HEK293 (cell line): ENCODE data around the gene TPD52L2.

ENCODE experiments used
- CTCF ChIA-PET: fragments of 350-600 bp; formaldehyde crosslinking; extraction: SDS; loops from one replicate; lab custom pipeline; 2021; ENCODE audit warnings: antibody characterized with exemption; lab: Yijun Ruan, JAX
- POLR2A ChIA-PET: fragments of 300-600 bp; formaldehyde crosslinking; extraction: SDS; loops from one replicate; lab custom pipeline; 2020; ENCODE audit warnings: antibody characterized with exemption, inconsistent platforms; lab: Yijun Ruan, JAX
- H3K27ac ChIP-seq: fragments of 200-500 bp; sonication (Bioruptor generic); 2 replicates; pipeline ENCODE4 v1.5.1; 2014; ENCODE audit warnings: low read depth, low read length, control low read depth, inconsistent platforms; ENCODE audit errors: extremely low read depth
- H3K36me3 ChIP-seq, 2 experiments: fragments of 200-500 bp in 1 of 2; sonication (Bioruptor generic) in 1 of 2; 1 replicate in 1 of 2; 2 replicates in 1 of 2; pipeline ENCODE4 v1.5.1; 2014 to 2017; ENCODE audit warnings: inconsistent platforms in 2 of 2, low read length in 2 of 2; ENCODE audit not compliant: control insufficient read depth in 2 of 2, insufficient read depth in 1 of 2
- H3K4me1 ChIP-seq: fragments of 200-500 bp; sonication (Bioruptor generic); 2 replicates; pipeline ENCODE4 v1.5.1; 2014; ENCODE audit warnings: mild to moderate bottlenecking, low read length, inconsistent platforms; ENCODE audit not compliant: control insufficient read depth, insufficient read depth
- H3K4me3 ChIP-seq: 2 replicates; pipeline ENCODE4 v1.5.1; 2011; ENCODE audit warnings: low read depth, mild to moderate bottlenecking, control low read depth, low read length, moderate library complexity
- H3K9me3 ChIP-seq: fragments of 200-500 bp; sonication (Bioruptor generic); 2 replicates; pipeline ENCODE4 v1.5.1; 2014; ENCODE audit warnings: low read depth, low read length, inconsistent platforms; ENCODE audit not compliant: control insufficient read depth, insufficient read depth
- BCL11A ChIP-seq: fragments of 450-650 bp; formaldehyde crosslinking; IDR thresholded peaks from 2 replicates; pipeline ENCODE4 v1.5.1; 2016; ENCODE audit warnings: low read depth, missing biosample characterization, missing genetic modification characterization
- BCL11B ChIP-seq: fragments of 450-650 bp; formaldehyde crosslinking; IDR thresholded peaks from 2 replicates; pipeline ENCODE4 v1.5.1; 2016; ENCODE audit warnings: low read depth, missing biosample characterization, missing genetic modification characterization
- GFI1B ChIP-seq: fragments of 450-650 bp; formaldehyde crosslinking; IDR thresholded peaks from 2 replicates; pipeline ENCODE4 v1.5.1; 2016; ENCODE audit warnings: missing biosample characterization, missing genetic modification characterization
- KLF9 ChIP-seq: fragments of 450-650 bp; formaldehyde crosslinking; IDR thresholded peaks from 2 replicates; pipeline ENCODE4 v1.5.1; 2016; ENCODE audit warnings: missing biosample characterization, missing genetic modification characterization, low read depth
- SCRT1 ChIP-seq: fragments of 450-650 bp; formaldehyde crosslinking; IDR thresholded peaks from 2 replicates; pipeline ENCODE4 v1.5.1; 2016; ENCODE audit warnings: missing biosample characterization, missing genetic modification characterization, borderline replicate concordance
- SP3 ChIP-seq: fragments of 450-650 bp; formaldehyde crosslinking; IDR thresholded peaks from 2 replicates; pipeline ENCODE4 v1.5.1; 2016; ENCODE audit warnings: missing biosample characterization, missing genetic modification characterization
- TCF7L2 ChIP-seq: IDR thresholded peaks from 2 replicates; pipeline ENCODE4 v1.6.1; 2011; ENCODE audit warnings: low read depth, mild to moderate bottlenecking, inconsistent platforms, low read length, moderate library complexity, borderline replicate concordance
- YY1 ChIP-seq: fragments of 450-650 bp; formaldehyde crosslinking; IDR thresholded peaks from 2 replicates; pipeline ENCODE4 v1.5.1; 2018; ENCODE audit warnings: missing biosample characterization, missing genetic modification characterization
- ZIC2 ChIP-seq: fragments of 450-650 bp; formaldehyde crosslinking; IDR thresholded peaks from 2 replicates; pipeline ENCODE4 v1.5.1; 2016; ENCODE audit warnings: missing biosample characterization, missing genetic modification characterization
- ZNF2 ChIP-seq: fragments of 450-650 bp; formaldehyde crosslinking; IDR thresholded peaks from 2 replicates; pipeline ENCODE4 v1.5.1; 2016; ENCODE audit warnings: missing biosample characterization, missing genetic modification characterization
- ZNF211 ChIP-seq: fragments of 450-650 bp; formaldehyde crosslinking; IDR thresholded peaks from 2 replicates; pipeline ENCODE4 v1.5.1; 2016; ENCODE audit warnings: low read depth, missing biosample characterization, missing genetic modification characterization
- ZNF239 ChIP-seq: fragments of 450-650 bp; formaldehyde crosslinking; IDR thresholded peaks from 2 replicates; pipeline ENCODE4 v1.5.1; 2016; ENCODE audit warnings: missing biosample characterization, missing genetic modification characterization
- ZNF426 ChIP-seq: fragments of 450-650 bp; formaldehyde crosslinking; IDR thresholded peaks from 2 replicates; pipeline ENCODE4 v1.5.1; 2017; ENCODE audit warnings: missing biosample characterization, missing genetic modification characterization, mild to moderate bottlenecking, inconsistent platforms, moderate library complexity
- ZNF600 ChIP-seq: fragments of 450-650 bp; formaldehyde crosslinking; IDR thresholded peaks from 2 replicates; pipeline ENCODE4 v1.5.1; 2016; ENCODE audit warnings: missing biosample characterization, missing genetic modification characterization
- ZNF623 ChIP-seq: fragments of 450-650 bp; formaldehyde crosslinking; IDR thresholded peaks from 2 replicates; pipeline ENCODE4 v1.5.1; 2016; ENCODE audit warnings: missing biosample characterization, missing genetic modification characterization
- ZNF626 ChIP-seq: fragments of 450-650 bp; sonication (Bioruptor Pico); formaldehyde crosslinking; IDR thresholded peaks from 2 replicates; pipeline ENCODE4 v1.5.1; 2018; ENCODE audit warnings: missing biosample characterization, missing genetic modification characterization, inconsistent platforms
- ZNF654 ChIP-seq: fragments of 450-650 bp; formaldehyde crosslinking; IDR thresholded peaks from 2 replicates; pipeline ENCODE4 v1.5.1; 2016; ENCODE audit warnings: low read depth, missing biosample characterization, missing genetic modification characterization
- ZNF707 ChIP-seq: fragments of 450-650 bp; formaldehyde crosslinking; IDR thresholded peaks from 2 replicates; pipeline ENCODE4 v1.5.1; 2016; ENCODE audit warnings: missing biosample characterization, missing genetic modification characterization
- ZNF785 ChIP-seq: fragments of 450-650 bp; formaldehyde crosslinking; IDR thresholded peaks from 2 replicates; pipeline ENCODE4 v1.5.1; 2016; ENCODE audit warnings: missing biosample characterization, missing genetic modification characterization
- ZNF792 ChIP-seq: fragments of 450-650 bp; formaldehyde crosslinking; IDR thresholded peaks from 2 replicates; pipeline ENCODE4 v1.5.1; 2016; ENCODE audit warnings: missing biosample characterization, missing genetic modification characterization
- ZNF837 ChIP-seq: fragments of 450-650 bp; formaldehyde crosslinking; IDR thresholded peaks from 2 replicates; pipeline ENCODE4 v1.5.1; 2016; ENCODE audit warnings: missing biosample characterization, missing genetic modification characterization
- ZXDB ChIP-seq: fragments of 450-650 bp; formaldehyde crosslinking; IDR thresholded peaks from 2 replicates; pipeline ENCODE4 v1.5.1; 2016; ENCODE audit warnings: missing biosample characterization, missing genetic modification characterization
- TF ChIP-seq, protein P1 (sequence below): IDR thresholded peaks from 2 replicates; pipeline ENCODE4 v1.6.1; 2011; ENCODE audit warnings: mild to moderate bottlenecking, low read depth, low read length, borderline replicate concordance
- TF ChIP-seq, protein P2 (sequence below): fragments of 450-650 bp; formaldehyde crosslinking; IDR thresholded peaks from 2 replicates; pipeline ENCODE4 v1.5.1; 2016; ENCODE audit warnings: missing biosample characterization, missing genetic modification characterization, borderline replicate concordance
- TF ChIP-seq, protein P3 (sequence below): fragments of 450-650 bp; formaldehyde crosslinking; IDR thresholded peaks from 2 replicates; pipeline ENCODE4 v1.5.1; 2017; ENCODE audit warnings: missing biosample characterization, missing genetic modification characterization

TPD52L2 gene

DNA sequence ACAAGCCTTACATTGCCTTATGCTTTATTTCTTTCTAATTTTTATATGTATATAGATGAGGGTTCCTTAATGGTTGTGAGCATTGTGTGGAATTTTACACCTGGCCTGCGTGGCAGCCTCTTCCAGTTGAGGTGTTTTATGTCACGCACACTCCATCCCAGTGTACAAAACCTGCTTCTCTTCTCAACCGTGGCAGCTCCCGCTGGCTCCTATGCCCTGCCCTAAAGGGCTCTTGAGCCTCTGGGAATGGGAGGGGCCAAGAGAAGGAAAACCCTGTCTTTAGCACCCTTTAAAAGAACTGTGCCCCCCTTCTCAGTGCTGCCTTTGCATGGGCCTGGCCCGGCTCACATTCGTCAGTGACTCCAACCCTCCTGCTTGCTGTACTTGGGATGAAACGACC is 25.5 kb downstream of the TPD52L2 start:
- no peak overlapping the region for H3K27ac ChIP-seq
- ChIA-PET CTCF (interaction anchor here (0.8 kb wide), 1 partner anchor 50 kb away, joined by 3 read pairs; no protein-coding TSS in a partner anchor), POLR2A (no interaction called here)
- no peak overlapping the region for H3K4me3 ChIP-seq
- H3K36me3 ChIP-seq, result peaks cover 0 to 53% of the 10 kb centered on the region in 2 experiments; a peak in 1 of 3 replicates
- H3K4me1 ChIP-seq, result no peaks in the 10 kb centered on the region
- no peak for TF ChIP-seq KLF9
- TF ChIP-seq, protein P1, sequence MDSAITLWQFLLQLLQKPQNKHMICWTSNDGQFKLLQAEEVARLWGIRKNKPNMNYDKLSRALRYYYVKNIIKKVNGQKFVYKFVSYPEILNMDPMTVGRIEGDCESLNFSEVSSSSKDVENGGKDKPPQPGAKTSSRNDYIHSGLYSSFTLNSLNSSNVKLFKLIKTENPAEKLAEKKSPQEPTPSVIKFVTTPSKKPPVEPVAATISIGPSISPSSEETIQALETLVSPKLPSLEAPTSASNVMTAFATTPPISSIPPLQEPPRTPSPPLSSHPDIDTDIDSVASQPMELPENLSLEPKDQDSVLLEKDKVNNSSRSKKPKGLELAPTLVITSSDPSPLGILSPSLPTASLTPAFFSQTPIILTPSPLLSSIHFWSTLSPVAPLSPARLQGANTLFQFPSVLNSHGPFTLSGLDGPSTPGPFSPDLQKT, result no peak
- TF ChIP-seq ZNF626 (tag by site-specific recombination), result no peak
- TF ChIP-seq ZNF239 (tag by site-specific recombination), result no peak
- TF ChIP-seq ZNF707 (tag by site-specific recombination), result no peak
- no peak for TF ChIP-seq YY1 (tag by site-specific recombination)
- TF ChIP-seq ZNF211 (tag by site-specific recombination), result no peak
- TF ChIP-seq ZNF623 (tag by site-specific recombination), result no peak
- no peak for TF ChIP-seq ZNF2 (tag by site-specific recombination)
- TF ChIP-seq BCL11A (tag by site-specific recombination), result no peak
- no peak for TF ChIP-seq ZIC2 (tag by site-specific recombination)
- no peak for TF ChIP-seq SCRT1 (tag by site-specific recombination)
- TF ChIP-seq ZNF600, result no peak
- H3K9me3 ChIP-seq, result no peaks in the 10 kb centered on the region

DNA sequence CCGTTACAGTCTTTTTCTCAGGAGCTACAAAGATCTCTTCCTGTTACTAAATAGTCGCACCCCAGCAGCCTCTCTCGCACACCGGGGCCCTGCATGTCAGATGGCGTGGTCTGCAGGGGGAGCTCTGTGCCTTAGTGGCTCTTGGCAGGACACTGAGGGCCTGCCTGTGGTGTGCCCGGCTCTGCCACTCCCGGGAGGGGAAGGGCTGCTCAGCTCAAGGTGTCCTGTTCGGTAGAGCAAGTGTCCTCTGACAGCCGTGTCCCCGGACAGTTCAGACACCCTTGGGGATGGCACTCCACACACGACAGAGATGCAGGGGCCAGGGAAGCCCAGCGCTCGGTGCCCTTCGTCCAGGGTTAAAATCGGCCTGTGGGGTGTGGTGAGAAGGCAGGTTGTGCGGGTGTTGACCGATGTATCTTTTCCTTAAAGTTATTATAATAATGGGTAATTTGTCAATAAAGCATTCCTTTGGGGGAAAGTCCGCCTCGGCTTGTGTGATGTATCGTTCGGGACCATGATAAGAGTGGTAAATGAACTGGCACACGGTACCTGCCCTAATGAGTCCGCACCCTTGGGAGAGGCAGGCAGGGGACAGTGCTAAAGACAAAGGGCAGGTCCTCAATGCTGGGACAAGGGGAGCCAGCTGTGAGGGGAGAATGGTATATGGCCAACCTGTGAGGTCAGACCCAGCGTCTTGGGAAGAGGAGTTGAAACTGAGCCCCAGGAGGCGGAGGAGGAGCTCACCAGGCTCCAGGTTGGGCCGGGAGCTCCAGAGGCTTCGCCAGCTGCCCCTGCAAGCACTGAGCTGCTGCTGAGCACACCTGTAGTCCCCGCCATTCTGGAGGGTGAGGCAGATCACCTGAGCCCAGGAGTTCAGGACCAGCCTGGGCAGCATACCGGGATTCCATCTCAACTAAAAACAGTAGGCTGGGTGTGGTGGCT is 26.3 kb downstream of the TPD52L2 start:
- TF ChIP-seq ZNF426 (no peak), BCL11B (no peak), ZNF837 (tag by site-specific recombination) (no peak), SP3 (tag by site-specific recombination) (no peak), ZNF654 (no peak), ZNF792 (tag by site-specific recombination) (no peak)
- peaks cover 0 to 49% of the 10 kb centered on the region in 2 experiments; a peak in 1 of 3 replicates for H3K36me3 ChIP-seq
- H3K9me3 ChIP-seq, result no peaks in the 10 kb centered on the region
- H3K4me1 ChIP-seq, result peaks cover 1% of the 10 kb centered on the region; the same call in 1 of the 2 replicates
- ChIA-PET CTCF (interaction anchor here (0.8 kb wide), 1 partner anchor 51 kb away, joined by 3 read pairs; no protein-coding TSS in a partner anchor), POLR2A (interaction anchor here (0.9 kb wide), 1 partner anchor 11 kb away, joined by 9 read pairs; no protein-coding TSS in a partner anchor)
- no peak overlapping the region for H3K27ac ChIP-seq
- no peak overlapping the region for H3K4me3 ChIP-seq

DNA sequence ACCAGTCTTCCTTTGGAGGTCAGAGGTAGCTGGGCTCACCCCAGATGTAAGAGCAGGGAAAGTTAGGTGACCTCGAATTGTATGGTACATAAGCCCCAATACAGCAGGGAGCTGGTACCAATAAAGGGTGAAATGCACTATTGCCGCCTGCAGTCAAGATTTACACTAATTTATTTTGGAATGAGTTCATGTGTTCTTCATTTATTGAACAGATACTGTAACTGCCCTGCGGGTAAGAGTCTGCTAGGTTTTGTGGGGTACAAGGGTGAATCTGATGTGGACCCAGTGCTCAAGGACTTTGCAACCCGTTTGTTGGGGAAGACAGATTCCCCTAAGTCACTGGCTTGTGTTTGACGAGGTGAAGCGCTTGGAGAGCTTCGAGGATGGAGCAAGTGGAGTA is 27.3 kb downstream of the TPD52L2 start:
- Histone ChIP-seq H3K4me1 (peaks cover 6% of the 10 kb centered on the region), H3K9me3 (no peaks in the 10 kb centered on the region), H3K36me3 (peaks cover 0 to 44% of the 10 kb centered on the region in 2 experiments; a peak in 1 of 3 replicates), H3K27ac (no peak overlapping the region), H3K4me3 (no peak overlapping the region)
- ChIA-PET CTCF (interaction anchor here (0.5 kb wide), 1 partner anchor 64 kb away, joined by 3 read pairs; the partner anchor contains the start of gene UCKL1), POLR2A (interaction anchor here (0.9 to 1.2 kb wide), 2 partner anchors 10 to 28 kb away, joined by 3 to 9 read pairs; partner anchors contain the start of gene TPD52L2)
- TF ChIP-seq, protein P2, sequence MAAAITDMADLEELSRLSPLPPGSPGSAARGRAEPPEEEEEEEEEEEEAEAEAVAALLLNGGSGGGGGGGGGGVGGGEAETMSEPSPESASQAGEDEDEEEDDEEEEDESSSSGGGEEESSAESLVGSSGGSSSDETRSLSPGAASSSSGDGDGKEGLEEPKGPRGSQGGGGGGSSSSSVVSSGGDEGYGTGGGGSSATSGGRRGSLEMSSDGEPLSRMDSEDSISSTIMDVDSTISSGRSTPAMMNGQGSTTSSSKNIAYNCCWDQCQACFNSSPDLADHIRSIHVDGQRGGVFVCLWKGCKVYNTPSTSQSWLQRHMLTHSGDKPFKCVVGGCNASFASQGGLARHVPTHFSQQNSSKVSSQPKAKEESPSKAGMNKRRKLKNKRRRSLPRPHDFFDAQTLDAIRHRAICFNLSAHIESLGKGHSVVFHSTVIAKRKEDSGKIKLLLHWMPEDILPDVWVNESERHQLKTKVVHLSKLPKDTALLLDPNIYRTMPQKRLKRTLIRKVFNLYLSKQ, result no peak
- TF ChIP-seq, protein P3, sequence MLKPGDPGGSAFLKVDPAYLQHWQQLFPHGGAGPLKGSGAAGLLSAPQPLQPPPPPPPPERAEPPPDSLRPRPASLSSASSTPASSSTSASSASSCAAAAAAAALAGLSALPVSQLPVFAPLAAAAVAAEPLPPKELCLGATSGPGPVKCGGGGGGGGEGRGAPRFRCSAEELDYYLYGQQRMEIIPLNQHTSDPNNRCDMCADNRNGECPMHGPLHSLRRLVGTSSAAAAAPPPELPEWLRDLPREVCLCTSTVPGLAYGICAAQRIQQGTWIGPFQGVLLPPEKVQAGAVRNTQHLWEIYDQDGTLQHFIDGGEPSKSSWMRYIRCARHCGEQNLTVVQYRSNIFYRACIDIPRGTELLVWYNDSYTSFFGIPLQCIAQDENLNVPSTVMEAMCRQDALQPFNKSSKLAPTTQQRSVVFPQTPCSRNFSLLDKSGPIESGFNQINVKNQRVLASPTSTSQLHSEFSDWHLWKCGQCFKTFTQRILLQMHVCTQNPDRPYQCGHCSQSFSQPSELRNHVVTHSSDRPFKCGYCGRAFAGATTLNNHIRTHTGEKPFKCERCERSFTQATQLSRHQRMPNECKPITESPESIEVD (tag by site-specific recombination), result no peak
- no peak for TF ChIP-seq ZNF792 (tag by site-specific recombination)
- no peak for TF ChIP-seq ZNF626 (tag by site-specific recombination)
- no peak for TF ChIP-seq TCF7L2
- TF ChIP-seq ZNF785 (tag by site-specific recombination), result no peak
- no peak for TF ChIP-seq GFI1B (tag by site-specific recombination)
- TF ChIP-seq SCRT1 (tag by site-specific recombination), result no peak
- no peak for TF ChIP-seq ZXDB
